Activated T-helper 2 cell treated with anti-CD3 and anti-CD28 coated beads, Interferon-gamma antibody, Interleukin-2, Interleukin-4, amounts not matched to agents 10 μg/mL and 5 μg/mL and 100 μg/mL, durations not matched to agents 14 hours and 24 hours and 36 hours (primary cell): ENCODE data around the gene ITK. TPM values are rescaled to one million over a fixed set of nuclear protein-coding genes. Genes with fewer than 3 reads are reported as not detected.
A peak's percentile ranks its signal among the peaks of the same experiment; 100 is the strongest.
"Not testable (repeated sequence)": the region's sequence is repeated elsewhere in the genome, so short reads cannot be mapped to it uniquely, and the experiment has no call there.

Experiments
- DNase-seq: peaks from one replicate; pipeline ENCODE4 v3.0.0; 2021; ENCODE audit warnings: low spot score
- H3K27ac Mint-ChIP-seq: one replicate; pipeline ENCODE4 v1.8.0; 2021; ENCODE audit warnings: mixed read lengths
- H3K27me3 Mint-ChIP-seq: one replicate; pipeline ENCODE4 v1.8.0; 2021; ENCODE audit warnings: low read depth, mixed read lengths
- H3K36me3 Mint-ChIP-seq: one replicate; pipeline ENCODE4 v1.8.0; 2021; ENCODE audit warnings: low read depth, mixed read lengths
- H3K4me1 Mint-ChIP-seq: one replicate; pipeline ENCODE4 v1.8.0; 2021; ENCODE audit warnings: low read depth, mixed read lengths
- H3K4me3 Mint-ChIP-seq: one replicate; pipeline ENCODE4 v1.8.0; 2021; ENCODE audit warnings: low read depth, mild to moderate bottlenecking, moderate library complexity, mixed read lengths
- H3K9me3 Mint-ChIP-seq: one replicate; pipeline ENCODE4 v1.8.0; 2021; ENCODE audit warnings: mixed read lengths
- intact Hi-C: fragments of 100-400 bp; cut with micrococcal nuclease; formaldehyde crosslinking; loops from one replicate; pipeline ENCODE4 v1.15.1; 2023
- total RNA-seq: library from RNA; stranded (reverse); gene quantifications from 2 replicates; pipeline ENCODE4 v1.2.3, GENCODE V29; 2022

ITK gene
- total RNA-seq, 1 donor from 2014 or later, result 319 TPM

DNA sequence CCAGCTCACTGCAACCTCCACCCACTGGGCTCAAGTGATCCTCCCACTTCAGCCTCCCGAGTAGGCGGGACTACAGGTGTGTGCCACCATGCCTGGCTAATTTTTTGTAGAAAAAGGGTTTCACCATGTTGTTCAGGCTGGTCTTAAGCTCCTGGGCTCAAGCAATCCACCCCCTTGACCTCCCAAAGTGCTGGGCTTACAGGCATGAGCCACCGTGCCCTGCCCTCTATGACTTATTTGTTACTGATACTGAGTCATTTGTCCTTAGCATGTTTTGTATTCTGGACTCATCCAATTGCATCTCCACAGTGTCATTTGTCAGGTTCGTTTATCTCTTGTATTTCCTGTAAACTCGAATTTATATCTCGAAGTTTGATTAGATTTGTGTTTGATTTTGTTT lies 2.7 kb upstream of the ITK start:
- Mint-ChIP-seq H3K4me3 (peak overlapping the region; percentile 64), H3K9me3 (peaks cover 11% of the 10 kb centered on the region), H3K36me3 (peaks cover 35% of the 10 kb centered on the region), H3K4me1 (peaks cover 53% of the 10 kb centered on the region), H3K27me3 (no peaks in the 10 kb centered on the region), H3K27ac (peak overlapping the region; percentile 98)
- intact Hi-C loops, result no loop called here
- DNase-seq, result peak; percentile 7

DNA sequence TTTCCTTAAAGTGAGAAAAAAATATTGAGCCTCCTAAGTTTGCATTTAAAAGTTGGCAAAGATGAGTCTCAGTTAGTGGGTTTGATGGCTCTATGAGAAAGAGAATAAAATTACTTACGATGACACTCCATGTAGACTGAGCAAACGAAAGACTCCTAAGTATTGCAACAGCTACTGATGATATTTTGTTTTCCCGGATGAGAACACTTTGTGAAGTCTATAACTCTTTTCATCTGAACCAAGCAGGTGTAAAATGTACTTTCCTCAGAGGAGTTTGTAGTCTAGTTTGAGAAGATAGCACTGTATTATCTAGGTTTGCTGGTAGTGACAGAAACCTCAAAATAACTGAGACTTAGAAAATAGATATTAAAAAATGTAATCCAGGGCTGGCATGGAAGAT lies 1.7 kb upstream of the ITK start:
- DNase-seq, result no peak
- peaks cover 11% of the 10 kb centered on the region for H3K9me3 Mint-ChIP-seq
- H3K27me3 Mint-ChIP-seq, result no peaks in the 10 kb centered on the region
- peaks cover 52% of the 10 kb centered on the region for H3K4me1 Mint-ChIP-seq
- H3K4me3 Mint-ChIP-seq, result peak overlapping the region; percentile 64
- peaks cover 44% of the 10 kb centered on the region for H3K36me3 Mint-ChIP-seq
- intact Hi-C loops, result no loop called here
- peak overlapping the region; percentile 98 for H3K27ac Mint-ChIP-seq

DNA sequence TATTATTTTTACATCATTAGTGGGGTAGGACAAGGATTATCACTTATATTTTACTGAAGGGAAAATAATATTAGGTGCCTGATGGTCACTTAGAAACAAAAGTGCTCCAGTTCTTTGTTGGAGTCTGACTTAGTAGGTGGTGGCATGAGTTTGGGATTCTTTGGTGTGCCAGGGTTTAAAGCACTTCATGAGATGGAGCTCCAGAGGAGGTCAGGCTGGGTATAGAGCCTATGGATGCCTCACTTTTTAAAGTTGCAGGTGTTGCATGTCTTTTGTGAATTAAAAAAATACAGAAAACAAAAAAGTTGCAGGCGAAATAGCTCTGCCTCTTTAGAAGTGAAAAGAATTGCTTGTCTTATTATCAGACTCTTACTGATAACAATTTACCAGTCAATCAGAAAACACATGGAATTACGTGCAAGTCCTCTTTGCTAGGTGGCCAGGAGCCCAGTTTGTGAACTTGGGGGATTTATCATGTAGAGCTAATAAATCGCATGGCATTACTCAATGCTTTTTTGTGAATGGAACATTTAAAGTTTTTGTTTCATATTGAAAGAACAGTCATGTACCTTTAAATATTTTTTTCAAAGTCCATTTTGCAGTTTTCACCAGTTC lies 1.6 kb downstream of the ITK start:
- H3K4me1 Mint-ChIP-seq, result peaks cover 48% of the 10 kb centered on the region
- intact Hi-C loops, result loop anchor here (1.0 to 5.0 kb wide), 2 partner anchors 33 to 360 kb away; no protein-coding TSS in a partner anchor

DNA sequence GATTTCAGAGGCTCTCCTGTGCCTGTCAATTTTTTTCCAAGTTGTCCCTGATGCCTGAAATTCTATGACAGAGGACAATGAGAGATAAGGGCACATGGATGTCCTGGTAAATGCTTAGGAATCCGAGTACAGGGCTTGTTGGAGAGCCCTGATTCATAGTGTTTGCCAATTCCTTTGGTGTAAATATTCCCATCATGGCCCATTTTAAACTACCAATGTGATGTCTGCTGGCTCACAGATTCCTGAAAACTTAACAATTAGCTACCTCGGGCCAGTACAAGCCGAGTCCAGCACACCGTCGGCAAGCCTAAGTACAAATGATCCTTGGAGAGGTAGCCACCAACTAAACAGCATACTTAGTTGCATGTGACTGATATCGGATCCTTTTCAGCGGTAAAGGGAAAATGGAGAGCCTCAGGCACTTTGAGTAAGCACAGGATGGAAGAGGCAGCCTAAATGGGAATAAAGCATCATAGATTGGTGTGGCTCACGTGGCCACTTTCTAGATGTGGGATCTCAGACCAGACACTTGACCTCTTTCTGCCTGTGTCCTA lies 3.6 kb downstream of the ITK start:
- intact Hi-C loops, result loop anchor here (5.0 kb wide), 1 partner anchor 358 kb away; no protein-coding TSS in a partner anchor
- peaks cover 84% of the 10 kb centered on the region for H3K36me3 Mint-ChIP-seq
- H3K27ac Mint-ChIP-seq, result peak overlapping the region; percentile 86
- H3K4me3 Mint-ChIP-seq, result peak overlapping the region; percentile 99
- peaks cover 47% of the 10 kb centered on the region for H3K4me1 Mint-ChIP-seq
- peak; percentile 9 for DNase-seq
- no peaks in the 10 kb centered on the region for H3K9me3 Mint-ChIP-seq
- no peaks in the 10 kb centered on the region for H3K27me3 Mint-ChIP-seq

More for the DNA sequence above, 1.6 kb downstream of the ITK start:
- Mint-ChIP-seq H3K4me3 (peak overlapping the region; percentile 99), H3K27me3 (no peaks in the 10 kb centered on the region), H3K27ac (peak overlapping the region; percentile 98), H3K36me3 (peaks cover 74% of the 10 kb centered on the region), H3K9me3 (peaks cover 11% of the 10 kb centered on the region)
- DNase-seq, result peak; percentile 3

DNA sequence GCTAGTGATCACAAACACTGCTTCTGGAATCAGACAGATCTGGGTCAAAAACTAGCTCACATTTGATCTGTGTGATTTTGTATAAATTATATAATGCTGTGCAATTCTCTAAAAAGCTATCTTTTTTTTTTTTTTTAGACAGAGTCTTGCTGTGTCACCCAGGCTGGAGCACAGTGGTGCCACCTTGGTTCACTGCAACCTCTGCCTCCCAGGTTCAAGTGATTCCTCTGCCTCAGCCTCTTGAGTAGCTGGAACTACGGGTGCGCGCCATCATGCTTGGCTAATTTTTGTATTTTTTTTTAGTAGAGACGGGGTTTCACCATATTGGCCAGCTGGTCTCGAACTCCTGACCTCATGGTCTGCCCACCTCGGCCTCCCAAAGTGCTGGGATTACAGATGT lies 4.5 kb downstream of the ITK start:
- Mint-ChIP-seq H3K36me3 (peaks cover 94% of the 10 kb centered on the region), H3K4me1 (peaks cover 43% of the 10 kb centered on the region), H3K4me3 (peak overlapping the region; percentile 99), H3K27ac (peak overlapping the region; percentile 18)
- intact Hi-C loops, H3K27me3 Mint-ChIP-seq, H3K9me3 Mint-ChIP-seq: not testable (repeated sequence)
- peak; percentile 8 for DNase-seq

DNA sequence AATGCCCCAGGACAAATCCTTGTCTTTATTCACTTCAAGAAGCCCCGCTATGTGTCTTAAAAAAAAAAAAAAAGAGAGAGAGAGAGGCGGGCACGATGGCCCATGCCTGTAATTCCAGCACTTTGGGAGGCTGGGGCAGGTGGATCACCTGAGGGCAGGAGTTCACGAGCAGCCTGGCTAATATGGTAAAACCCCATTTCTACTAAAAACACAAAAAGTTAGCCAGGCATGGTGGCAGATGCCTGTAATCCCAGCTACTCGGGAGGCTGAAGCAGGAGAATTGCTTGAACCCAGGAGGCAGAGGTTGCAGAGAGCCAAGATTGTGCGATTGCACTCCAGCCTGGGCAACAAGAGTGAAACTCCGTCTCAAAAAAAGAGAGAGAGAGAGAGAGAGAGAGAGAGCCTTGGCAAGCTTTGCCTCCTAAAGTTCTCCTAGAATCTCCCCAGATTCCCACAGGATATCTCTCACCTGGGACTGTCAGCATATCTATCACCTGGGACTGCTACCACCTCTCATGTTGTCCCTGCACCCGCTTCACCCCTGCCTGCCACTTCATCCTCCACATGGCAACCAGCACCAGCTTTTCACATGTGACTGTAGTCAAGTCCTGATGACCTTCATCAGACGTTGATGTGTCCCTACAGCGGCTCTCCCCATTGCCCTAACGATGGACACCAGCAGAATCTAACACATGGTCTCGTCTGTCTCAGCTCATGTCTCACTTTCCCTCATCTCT lies 5.8 kb downstream of the ITK start:
- Mint-ChIP-seq H3K27ac (peak overlapping the region; percentile 88), H3K27me3 (no peaks in the 10 kb centered on the region), H3K36me3 (peaks cover 96% of the 10 kb centered on the region), H3K9me3 (no peaks in the 10 kb centered on the region), H3K4me1 (peaks cover 51% of the 10 kb centered on the region), H3K4me3 (peak overlapping the region; percentile 99)
- intact Hi-C loops, result no loop called here
- DNase-seq, result peak; percentile 9

DNA sequence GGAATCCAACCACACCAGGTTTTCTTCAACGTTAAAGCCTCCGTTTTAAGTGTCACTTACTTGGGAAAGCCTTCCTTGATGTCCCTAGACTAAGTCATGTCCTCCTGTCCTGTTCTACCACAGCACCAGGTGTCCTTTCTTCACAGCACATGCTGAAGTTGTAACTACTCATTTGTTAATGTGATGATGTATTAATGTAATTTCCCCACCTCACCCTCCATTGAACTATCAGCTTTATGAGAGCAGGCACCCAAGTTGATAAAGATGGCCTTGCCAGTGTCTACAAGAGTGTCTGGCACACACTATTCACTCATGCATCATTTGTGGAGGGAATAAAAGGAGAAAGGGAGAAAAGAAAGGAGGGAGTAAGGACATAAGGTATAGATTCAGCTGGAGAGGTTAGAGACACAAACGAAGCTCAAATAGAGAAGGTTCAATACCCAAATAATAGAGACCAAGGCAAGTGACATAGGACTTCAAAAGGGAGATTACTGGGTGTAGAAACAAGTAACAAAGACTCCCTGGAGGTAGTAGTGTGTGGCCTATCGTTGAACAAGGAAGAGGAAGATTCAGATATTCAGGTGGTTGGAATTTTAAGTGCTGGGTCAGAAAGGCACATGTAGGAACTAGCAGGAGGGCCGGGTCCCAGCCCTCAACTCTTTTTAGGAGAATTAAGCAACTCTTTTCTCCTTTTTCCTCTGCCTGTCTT lies 6.6 kb downstream of the ITK start:
- DNase-seq, result peak; percentile 1
- Mint-ChIP-seq H3K36me3 (peaks cover 95% of the 10 kb centered on the region), H3K27me3 (no peaks in the 10 kb centered on the region), H3K4me3 (peak overlapping the region; percentile 99), H3K9me3 (no peaks in the 10 kb centered on the region), H3K27ac (peak overlapping the region; percentile 88), H3K4me1 (peaks cover 56% of the 10 kb centered on the region)
- intact Hi-C loops, result no loop called here

DNA sequence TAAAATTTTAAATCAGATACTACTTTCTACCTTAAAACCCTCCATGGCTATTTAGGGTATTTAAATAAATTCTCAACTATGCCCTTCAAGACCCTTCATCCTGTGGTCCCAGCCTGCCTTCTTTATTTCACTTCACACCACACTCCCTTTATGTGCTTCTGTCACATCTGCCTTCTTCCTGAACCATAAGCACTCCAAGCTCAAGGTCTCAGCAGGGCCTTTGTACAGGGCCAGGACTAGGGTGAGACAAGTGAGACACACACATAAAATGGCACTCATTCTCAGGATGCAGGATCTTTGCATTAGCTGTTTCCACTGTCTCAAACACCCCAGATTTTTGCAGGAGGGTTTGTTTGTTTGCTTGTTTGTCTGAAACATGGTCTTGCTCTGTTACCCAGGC lies 7.6 kb downstream of the ITK start:
- no peaks in the 10 kb centered on the region for H3K27me3 Mint-ChIP-seq
- no peaks in the 10 kb centered on the region for H3K9me3 Mint-ChIP-seq
- H3K4me3 Mint-ChIP-seq, result peak overlapping the region; percentile 99
- peak overlapping the region; percentile 88 for H3K27ac Mint-ChIP-seq
- intact Hi-C loops, result loop anchor here (2.0 kb wide), 1 partner anchor 65 kb away; no protein-coding TSS in a partner anchor
- peaks cover 97% of the 10 kb centered on the region for H3K36me3 Mint-ChIP-seq
- DNase-seq, result peak; percentile 9
- H3K4me1 Mint-ChIP-seq, result peaks cover 65% of the 10 kb centered on the region

DNA sequence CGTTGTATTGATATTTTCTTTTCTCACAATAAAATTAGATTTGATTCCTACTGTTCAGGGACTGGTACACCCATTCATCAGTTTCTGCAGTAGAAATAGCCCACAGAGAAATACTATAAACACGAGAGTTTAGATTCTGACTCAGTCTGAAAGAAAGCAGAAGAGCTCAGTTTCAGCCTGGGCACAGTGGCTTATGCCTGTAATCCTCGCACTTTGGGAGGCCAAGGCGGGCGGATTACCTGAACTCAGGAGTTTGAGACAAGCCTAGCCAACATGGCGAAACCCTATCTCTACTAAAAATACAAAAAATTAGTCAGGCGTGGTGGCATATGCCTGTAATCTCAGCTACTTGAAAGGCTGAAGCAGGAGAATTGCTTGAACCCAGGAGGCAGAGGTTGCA lies 8.6 kb downstream of the ITK start:
- H3K36me3 Mint-ChIP-seq, result peaks cover 97% of the 10 kb centered on the region
- H3K4me1 Mint-ChIP-seq, result peaks cover 71% of the 10 kb centered on the region
- intact Hi-C loops, result loop anchor here (1.0 to 2.0 kb wide), 2 partner anchors 8 to 64 kb away; no protein-coding TSS in a partner anchor
- H3K4me3 Mint-ChIP-seq, result peak overlapping the region; percentile 99
- DNase-seq, result peak; percentile 6
- H3K27me3 Mint-ChIP-seq, result no peaks in the 10 kb centered on the region
- H3K27ac Mint-ChIP-seq, result peak overlapping the region; percentile 88
- H3K9me3 Mint-ChIP-seq, result no peaks in the 10 kb centered on the region

DNA sequence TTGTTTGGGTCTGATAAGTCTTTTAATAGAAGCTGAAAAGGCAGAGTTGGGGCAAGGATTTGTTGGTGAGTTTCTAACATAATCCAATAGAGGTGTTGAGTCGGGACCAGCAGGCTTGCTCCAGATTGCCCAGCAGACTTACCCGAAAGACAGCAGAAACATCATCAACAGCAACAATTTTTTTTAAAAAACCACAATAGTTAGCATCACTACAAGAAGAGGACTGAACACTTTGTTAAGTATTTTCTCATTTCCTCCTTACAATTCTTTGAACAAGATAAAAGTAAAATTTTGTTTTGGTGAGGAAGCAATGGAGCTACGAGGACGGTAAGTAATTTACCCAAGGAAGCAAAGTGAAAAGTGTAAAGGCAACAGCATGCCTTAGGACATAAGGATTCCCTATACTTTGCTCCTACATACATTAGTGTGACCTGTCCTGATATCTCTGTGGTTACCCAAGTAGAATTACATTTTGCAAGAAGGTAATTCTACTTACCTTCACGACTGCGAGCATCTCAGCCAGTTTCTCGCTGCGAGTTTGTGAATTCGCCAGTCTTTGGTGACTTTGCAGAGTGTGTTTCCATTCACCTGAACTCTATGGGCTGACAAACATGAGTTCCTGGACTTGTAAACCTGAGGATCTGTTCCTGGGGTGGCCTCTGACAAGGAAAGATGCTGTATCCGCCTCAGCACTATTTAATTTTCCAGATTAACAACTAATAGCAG lies 13.2 kb downstream of the ITK start:
- intact Hi-C loops, result no loop called here
- no peaks in the 10 kb centered on the region for H3K9me3 Mint-ChIP-seq
- peaks cover 91% of the 10 kb centered on the region for H3K36me3 Mint-ChIP-seq
- H3K27ac Mint-ChIP-seq, result peak overlapping the region; percentile 80
- H3K4me1 Mint-ChIP-seq, result peaks cover 81% of the 10 kb centered on the region
- DNase-seq, result no peak
- H3K27me3 Mint-ChIP-seq, result no peaks in the 10 kb centered on the region
- H3K4me3 Mint-ChIP-seq, result peak overlapping the region; percentile 65

DNA sequence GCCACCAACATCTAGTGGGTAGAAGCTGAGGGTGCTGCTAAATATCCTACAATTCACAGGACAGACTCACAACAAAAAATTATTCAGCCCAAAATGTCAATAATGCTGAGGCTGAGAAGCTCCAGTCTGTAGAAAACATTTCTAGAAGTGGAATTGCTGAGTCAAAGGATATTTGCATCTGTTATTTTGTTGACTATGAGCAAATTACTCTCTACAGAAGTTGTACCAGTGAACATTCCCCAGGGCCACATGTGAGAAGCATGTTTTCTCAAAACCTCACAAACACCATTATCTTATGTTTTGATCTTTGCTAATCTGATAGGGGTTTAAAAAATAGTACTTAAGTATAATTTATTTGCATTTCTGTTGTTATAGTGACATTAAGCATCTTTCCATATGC lies 15.4 kb downstream of the ITK start:
- H3K27me3 Mint-ChIP-seq, result no peaks in the 10 kb centered on the region
- peak overlapping the region; percentile 77 for H3K27ac Mint-ChIP-seq
- no peak for DNase-seq
- intact Hi-C loops, result loop anchor here (2.0 kb wide), 1 partner anchor 15 kb away; the partner anchor contains the start of gene ITK
- no peaks in the 10 kb centered on the region for H3K9me3 Mint-ChIP-seq
- peak overlapping the region; percentile 55 for H3K4me3 Mint-ChIP-seq
- H3K4me1 Mint-ChIP-seq, result peaks cover 84% of the 10 kb centered on the region
- peaks cover 92% of the 10 kb centered on the region for H3K36me3 Mint-ChIP-seq

DNA sequence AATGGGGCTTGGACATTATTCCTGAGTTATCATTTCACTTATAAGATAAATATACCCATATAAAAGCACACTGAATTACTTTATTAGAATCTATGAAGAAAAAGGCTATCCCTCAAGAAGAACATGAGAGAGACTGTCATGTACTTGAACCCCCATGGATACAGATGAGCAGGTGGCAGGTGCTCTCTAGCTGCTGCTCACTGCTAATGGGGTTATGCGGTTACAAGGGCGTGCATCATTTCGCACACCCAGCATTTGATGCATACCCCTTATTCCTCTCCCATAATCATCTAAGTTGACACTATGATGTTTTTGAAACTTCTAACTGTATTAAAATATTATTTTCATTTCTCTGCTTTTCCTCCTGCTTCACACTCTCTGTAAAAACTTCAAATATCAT lies 16.4 kb downstream of the ITK start:
- no peaks in the 10 kb centered on the region for H3K27me3 Mint-ChIP-seq
- intact Hi-C loops, result loop anchor here (2.0 kb wide), 1 partner anchor 16 kb away; the partner anchor contains the start of gene ITK
- DNase-seq, result no peak
- H3K36me3 Mint-ChIP-seq, result peaks cover 94% of the 10 kb centered on the region
- peak overlapping the region; percentile 2 for H3K4me3 Mint-ChIP-seq
- H3K4me1 Mint-ChIP-seq, result peaks cover 85% of the 10 kb centered on the region
- peak overlapping the region; percentile 77 for H3K27ac Mint-ChIP-seq
- H3K9me3 Mint-ChIP-seq, result no peaks in the 10 kb centered on the region
